Measurements from ENCODE around the gene PAGE2B.

- TF ChIP-seq RAD21 (IDR thresholded peaks at IDR 0.05; ENCODE audit: low read depth) (no peak), YY1 (IDR thresholded peaks at IDR 0.05; ENCODE audit: low read depth) (no peak)
Observed at GRCh38 chrX:55056820-55057674, 17.8 kb upstream of the PAGE2B start.
